ENCODE measurements around the gene LRIG1.

DNA sequence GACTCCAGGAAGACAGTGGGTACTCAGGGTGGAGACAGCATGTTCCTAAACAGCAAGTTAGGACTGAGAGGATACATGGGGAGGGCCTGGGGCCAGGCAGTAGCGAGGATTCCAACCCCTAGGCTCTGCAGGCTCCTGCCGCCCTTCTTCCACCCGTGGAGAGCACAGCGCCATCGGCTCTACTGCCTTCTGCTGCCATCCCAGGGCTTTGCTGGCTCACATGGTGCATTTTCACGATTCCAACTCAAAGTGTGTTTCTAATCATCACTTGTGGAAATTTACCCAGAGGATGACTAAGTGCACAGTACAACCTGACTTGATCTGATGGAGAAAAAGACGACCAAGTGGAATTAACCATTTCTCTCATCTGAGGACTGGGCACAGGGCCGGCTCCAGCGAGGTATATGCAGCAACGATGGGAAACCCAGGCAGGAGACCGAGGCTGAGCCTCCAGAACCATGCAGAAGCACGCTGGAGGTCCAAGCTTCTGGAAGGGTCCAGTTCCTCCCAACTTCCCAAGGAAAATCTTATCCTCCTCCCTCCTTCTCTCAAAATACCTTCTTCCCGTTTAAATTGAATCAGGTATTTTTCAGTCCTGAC is 104.6 kb downstream of the LRIG1 start:
- TF ChIP-seq TCF7L2 (IDR thresholded peaks at IDR 0.05; ENCODE audit: borderline replicate concordance, low read depth, low read length) (no peak), ZNF48 (tag by site-specific recombination; IDR thresholded peaks at IDR 0.05) (no peak), ZNF211 (tag by site-specific recombination; IDR thresholded peaks at IDR 0.05; ENCODE audit: low read depth) (no peak), ZNF23 (tag by site-specific recombination; IDR thresholded peaks at IDR 0.05; ENCODE audit: borderline replicate concordance) (no peak), ZNF24 (tag by site-specific recombination; IDR thresholded peaks at IDR 0.05) (no peak), ZNF354C (tag by site-specific recombination; IDR thresholded peaks at IDR 0.05; ENCODE audit: borderline replicate concordance, low read depth) (no peak), ZNF701 (tag by site-specific recombination; IDR thresholded peaks at IDR 0.05) (no peak)
- TF ChIP-seq, protein P1, sequence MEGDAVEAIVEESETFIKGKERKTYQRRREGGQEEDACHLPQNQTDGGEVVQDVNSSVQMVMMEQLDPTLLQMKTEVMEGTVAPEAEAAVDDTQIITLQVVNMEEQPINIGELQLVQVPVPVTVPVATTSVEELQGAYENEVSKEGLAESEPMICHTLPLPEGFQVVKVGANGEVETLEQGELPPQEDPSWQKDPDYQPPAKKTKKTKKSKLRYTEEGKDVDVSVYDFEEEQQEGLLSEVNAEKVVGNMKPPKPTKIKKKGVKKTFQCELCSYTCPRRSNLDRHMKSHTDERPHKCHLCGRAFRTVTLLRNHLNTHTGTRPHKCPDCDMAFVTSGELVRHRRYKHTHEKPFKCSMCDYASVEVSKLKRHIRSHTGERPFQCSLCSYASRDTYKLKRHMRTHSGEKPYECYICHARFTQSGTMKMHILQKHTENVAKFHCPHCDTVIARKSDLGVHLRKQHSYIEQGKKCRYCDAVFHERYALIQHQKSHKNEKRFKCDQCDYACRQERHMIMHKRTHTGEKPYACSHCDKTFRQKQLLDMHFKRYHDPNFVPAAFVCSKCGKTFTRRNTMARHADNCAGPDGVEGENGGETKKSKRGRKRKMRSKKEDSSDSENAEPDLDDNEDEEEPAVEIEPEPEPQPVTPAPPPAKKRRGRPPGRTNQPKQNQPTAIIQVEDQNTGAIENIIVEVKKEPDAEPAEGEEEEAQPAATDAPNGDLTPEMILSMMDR (tag by site-specific recombination; IDR thresholded peaks at IDR 0.05) = no peak
